Lower lobe of right lung (tissue), 2 donors: ENCODE data around the gene RBBP8. TPM values are rescaled to one million over a fixed set of nuclear protein-coding genes. Genes with fewer than 3 reads are reported as not detected.

Source experiments
- ATAC-seq, 2 donors: fragments of 200-7000 bp; cut with Tn5 transposase; one replicate each; pipeline ENCODE4 v1.9.1; 2020 to 2022; ENCODE audit warnings: mild to moderate bottlenecking in 2 of 2, moderate library complexity in 2 of 2
- DNase-seq: peaks from one replicate; pipeline ENCODE4 v3.0.0-alpha.2; 2020
- H3K27ac ChIP-seq: fragments of 200-600 bp; one replicate; pipeline ENCODE4 v1.8.0; 2022
- H3K27me3 ChIP-seq: fragments of 200-600 bp; one replicate; pipeline ENCODE4 v1.8.0; 2022; ENCODE audit warnings: low read depth
- H3K36me3 ChIP-seq: fragments of 200-600 bp; one replicate; pipeline ENCODE4 v1.8.0; 2022; ENCODE audit warnings: mild to moderate bottlenecking
- H3K4me1 ChIP-seq: fragments of 200-600 bp; one replicate; pipeline ENCODE4 v1.8.0; 2022
- H3K4me3 ChIP-seq: fragments of 200-600 bp; one replicate; pipeline ENCODE4 v1.8.0; 2022; ENCODE audit warnings: mild to moderate bottlenecking
- H3K9me3 ChIP-seq: fragments of 200-600 bp; one replicate; pipeline ENCODE4 v1.8.0; 2022
- intact Hi-C: fragments of 100-400 bp; cut with DNase I; formaldehyde crosslinking; loops from one replicate; pipeline ENCODE4 v1.11.0; 2022
- total RNA-seq: library from RNA; stranded (reverse); fragmentation: NEBNext Ultra II Directional; extraction: Animal tissue kit (Norgen Biotek cat#: 25700); gene quantifications from one replicate; pipeline ENCODE4 v1.2.1, GENCODE V29; 2021
- TF ChIP-seq, protein P1 (sequence below): fragments of 200-600 bp; IDR thresholded peaks from one replicate; pipeline ENCODE4 v1.8.0; 2022; ENCODE audit warnings: antibody characterized with exemption, mild to moderate bottlenecking
- donor health status: DM: no; HTN: yes; CAD: no; lungs with severe emphysema.

Gene RBBP8
- total RNA-seq, 1 donor from 2014 or later: 32.7 TPM

DNA sequence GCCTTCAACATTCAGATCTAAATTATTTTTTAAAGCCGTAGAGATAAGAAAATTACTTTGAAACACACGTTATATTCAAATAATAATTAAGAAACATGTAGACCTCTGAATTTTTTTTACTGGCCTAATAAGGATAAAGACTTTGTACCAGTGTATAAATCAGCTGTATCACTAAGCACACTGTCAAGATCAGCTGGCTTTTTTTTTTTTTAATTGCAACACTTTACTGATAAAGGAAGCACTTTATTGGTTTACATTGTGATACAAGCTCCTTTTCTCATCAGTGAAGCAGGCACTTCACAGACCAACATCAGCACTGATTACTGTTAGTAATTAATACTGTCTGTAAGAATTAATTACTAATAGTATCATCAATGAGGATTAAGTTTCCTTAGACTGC is 88.5 kb downstream of the RBBP8 start:
- H3K27ac ChIP-seq: no peak overlapping the region
- no peaks in the 10 kb centered on the region for H3K9me3 ChIP-seq
- TF ChIP-seq, protein P1, sequence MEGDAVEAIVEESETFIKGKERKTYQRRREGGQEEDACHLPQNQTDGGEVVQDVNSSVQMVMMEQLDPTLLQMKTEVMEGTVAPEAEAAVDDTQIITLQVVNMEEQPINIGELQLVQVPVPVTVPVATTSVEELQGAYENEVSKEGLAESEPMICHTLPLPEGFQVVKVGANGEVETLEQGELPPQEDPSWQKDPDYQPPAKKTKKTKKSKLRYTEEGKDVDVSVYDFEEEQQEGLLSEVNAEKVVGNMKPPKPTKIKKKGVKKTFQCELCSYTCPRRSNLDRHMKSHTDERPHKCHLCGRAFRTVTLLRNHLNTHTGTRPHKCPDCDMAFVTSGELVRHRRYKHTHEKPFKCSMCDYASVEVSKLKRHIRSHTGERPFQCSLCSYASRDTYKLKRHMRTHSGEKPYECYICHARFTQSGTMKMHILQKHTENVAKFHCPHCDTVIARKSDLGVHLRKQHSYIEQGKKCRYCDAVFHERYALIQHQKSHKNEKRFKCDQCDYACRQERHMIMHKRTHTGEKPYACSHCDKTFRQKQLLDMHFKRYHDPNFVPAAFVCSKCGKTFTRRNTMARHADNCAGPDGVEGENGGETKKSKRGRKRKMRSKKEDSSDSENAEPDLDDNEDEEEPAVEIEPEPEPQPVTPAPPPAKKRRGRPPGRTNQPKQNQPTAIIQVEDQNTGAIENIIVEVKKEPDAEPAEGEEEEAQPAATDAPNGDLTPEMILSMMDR: no peak
- H3K27me3 ChIP-seq: no peaks in the 10 kb centered on the region
- H3K4me3 ChIP-seq: no peak overlapping the region
- H3K4me1 ChIP-seq: no peaks in the 10 kb centered on the region
- ATAC-seq: no peak
- peaks cover 36% of the 10 kb centered on the region for H3K36me3 ChIP-seq
- intact Hi-C loops: no loop called here
- no peak for DNase-seq

DNA sequence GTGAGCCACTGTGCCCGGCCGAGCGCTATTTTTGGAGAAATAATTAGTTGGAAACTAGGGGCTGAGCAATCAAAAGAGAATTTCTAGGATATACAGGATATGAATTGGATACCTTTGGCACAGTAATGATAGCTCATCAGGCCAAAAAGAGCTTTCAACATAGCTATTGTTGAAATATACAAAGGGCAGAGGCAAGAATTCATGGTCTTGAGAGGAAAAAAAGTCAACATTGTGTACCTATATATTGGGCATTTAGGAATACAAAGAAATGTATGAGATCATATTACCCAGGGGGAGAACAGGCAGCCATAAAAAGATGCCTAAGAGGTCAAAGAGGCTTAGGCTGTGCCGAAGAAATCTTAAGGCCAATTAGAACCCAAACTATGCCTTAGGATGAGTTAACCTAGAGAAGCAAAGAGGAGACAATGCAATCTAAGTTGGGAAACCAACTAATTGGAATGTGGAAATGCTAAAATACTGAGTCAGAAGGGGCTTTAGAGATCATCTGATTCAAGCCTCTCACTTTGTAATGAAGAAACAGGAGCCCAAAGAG is 99.0 kb downstream of the RBBP8 start:
- TF ChIP-seq, protein P1: no peak
- no peaks in the 10 kb centered on the region for H3K9me3 ChIP-seq
- intact Hi-C loops: no loop called here
- H3K4me3 ChIP-seq: no peak overlapping the region
- ATAC-seq (peak in 1 of 2 donors; percentile 7), DNase-seq (no peak)
- no peaks in the 10 kb centered on the region for H3K36me3 ChIP-seq
- no peak overlapping the region for H3K27ac ChIP-seq
- no peaks in the 10 kb centered on the region for H3K27me3 ChIP-seq
- H3K4me1 ChIP-seq: no peaks in the 10 kb centered on the region

- Histone ChIP-seq H3K9me3 (no peaks in the 10 kb centered on the region), H3K27me3 (no peaks in the 10 kb centered on the region), H3K27ac (no peak overlapping the region), H3K36me3 (no peaks in the 10 kb centered on the region), H3K4me3 (no peak overlapping the region), H3K4me1 (no peaks in the 10 kb centered on the region)
- DNase-seq (no peak), ATAC-seq (no peak)
- TF ChIP-seq, protein P1: no peak
- intact Hi-C loops: no loop called here
Observed at GRCh38 chr18:23033056-23033455, 99.9 kb downstream of the RBBP8 start.

DNA sequence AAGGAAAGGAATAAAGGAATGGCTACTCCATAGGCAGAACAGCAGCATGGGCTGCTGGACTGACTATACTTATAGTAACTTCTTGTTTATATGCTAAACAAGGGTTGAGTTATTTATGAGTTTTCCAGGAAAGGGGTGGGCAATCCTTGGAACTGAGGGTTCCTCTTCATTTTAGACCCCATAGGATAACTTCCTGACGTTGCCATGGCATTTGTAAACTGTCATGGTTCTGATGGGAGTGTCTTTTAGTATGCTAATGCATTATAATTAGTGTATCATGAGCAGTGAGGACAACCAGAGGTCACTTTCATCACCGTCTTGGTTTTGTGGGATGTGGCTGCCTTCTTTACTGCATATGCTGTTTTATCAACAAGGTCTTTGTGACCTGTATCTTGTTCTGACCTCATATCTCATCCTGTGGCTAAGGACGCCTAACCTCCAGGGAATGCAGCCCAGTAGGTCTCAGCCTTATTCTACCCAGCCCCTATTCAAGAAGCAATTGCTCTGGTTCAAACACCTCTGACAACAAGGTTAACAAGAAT is 103.6 kb downstream of the RBBP8 start:
- H3K36me3 ChIP-seq: no peaks in the 10 kb centered on the region
- no peak overlapping the region for H3K27ac ChIP-seq
- H3K27me3 ChIP-seq: no peaks in the 10 kb centered on the region
- no peaks in the 10 kb centered on the region for H3K9me3 ChIP-seq
- no peak overlapping the region for H3K4me3 ChIP-seq
- ATAC-seq (no peak), DNase-seq (no peak)
- no peaks in the 10 kb centered on the region for H3K4me1 ChIP-seq
- intact Hi-C loops: no loop called here
- TF ChIP-seq, protein P1: no peak

DNA sequence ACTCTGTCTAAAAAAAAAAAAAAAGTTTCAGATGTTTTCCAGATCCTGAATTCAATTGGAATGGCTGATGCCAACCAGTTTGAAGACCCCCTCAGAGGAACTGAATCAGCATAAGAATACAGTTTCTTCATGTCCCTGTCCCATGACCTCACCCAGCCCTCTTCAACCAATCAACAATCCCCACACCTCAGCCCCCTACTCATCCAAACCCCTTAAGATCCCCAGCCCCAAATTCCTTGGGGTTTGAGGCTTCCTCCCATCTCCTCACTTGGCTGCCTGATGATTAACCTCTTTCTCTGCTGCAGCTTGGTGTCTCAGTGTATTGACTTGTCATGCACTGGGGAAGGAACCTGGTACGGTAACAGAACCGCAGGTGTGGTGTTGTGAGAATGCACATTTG is 104.5 kb downstream of the RBBP8 start:
- ATAC-seq (no peak), DNase-seq (no peak)
- Histone ChIP-seq H3K27me3 (no peaks in the 10 kb centered on the region), H3K4me1 (no peaks in the 10 kb centered on the region), H3K27ac (no peak overlapping the region), H3K9me3 (no peaks in the 10 kb centered on the region), H3K4me3 (no peak overlapping the region), H3K36me3 (no peaks in the 10 kb centered on the region)
- TF ChIP-seq, protein P1: no peak
- intact Hi-C loops: no loop called here
